8988T (cell line): ENCODE measurements around the gene SLC23A1.

ENCODE experiments used
- DNase-seq: peaks from one replicate; pipeline ENCODE4 v3.0.0; 2011

Gene SLC23A1

DNA sequence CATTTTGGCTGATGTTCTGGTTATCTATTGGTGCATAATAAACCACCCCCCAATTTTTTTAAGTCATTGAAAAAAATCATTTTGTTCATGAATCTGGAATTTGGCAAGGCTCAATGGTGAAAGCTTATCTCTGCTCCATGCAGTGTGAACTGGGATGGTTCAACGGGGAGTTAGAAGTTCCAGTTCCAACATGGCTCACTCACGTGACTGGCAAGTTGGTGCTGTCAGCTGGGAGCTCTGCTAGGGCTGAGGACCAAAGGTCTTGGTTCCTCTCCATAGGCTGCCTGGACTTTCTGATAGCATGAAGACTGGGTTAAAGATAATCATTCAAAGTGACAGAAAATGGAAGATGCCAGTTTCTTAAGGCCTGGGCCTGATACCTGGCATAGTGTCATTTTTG lies 23.9 kb upstream of the SLC23A1 start:
- DNase-seq = no peak

DNA sequence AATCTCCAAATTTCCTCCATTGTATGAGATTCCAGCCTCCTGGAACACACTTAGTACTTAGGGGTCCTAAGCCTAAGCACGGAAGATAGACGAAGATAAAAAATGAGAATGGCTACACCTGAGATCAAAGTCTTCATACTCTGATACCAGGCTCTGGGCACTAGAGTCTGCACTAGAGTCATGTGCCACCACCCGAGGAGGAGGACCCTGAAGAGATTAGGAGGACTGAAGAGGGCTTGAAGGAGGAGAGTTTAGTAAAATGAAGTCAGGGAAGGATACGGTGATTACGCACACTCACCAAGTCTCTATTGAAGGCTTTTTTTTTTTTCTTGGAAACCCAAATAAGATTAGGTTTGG lies 21.4 kb upstream of the SLC23A1 start:
- no peak for DNase-seq

DNA sequence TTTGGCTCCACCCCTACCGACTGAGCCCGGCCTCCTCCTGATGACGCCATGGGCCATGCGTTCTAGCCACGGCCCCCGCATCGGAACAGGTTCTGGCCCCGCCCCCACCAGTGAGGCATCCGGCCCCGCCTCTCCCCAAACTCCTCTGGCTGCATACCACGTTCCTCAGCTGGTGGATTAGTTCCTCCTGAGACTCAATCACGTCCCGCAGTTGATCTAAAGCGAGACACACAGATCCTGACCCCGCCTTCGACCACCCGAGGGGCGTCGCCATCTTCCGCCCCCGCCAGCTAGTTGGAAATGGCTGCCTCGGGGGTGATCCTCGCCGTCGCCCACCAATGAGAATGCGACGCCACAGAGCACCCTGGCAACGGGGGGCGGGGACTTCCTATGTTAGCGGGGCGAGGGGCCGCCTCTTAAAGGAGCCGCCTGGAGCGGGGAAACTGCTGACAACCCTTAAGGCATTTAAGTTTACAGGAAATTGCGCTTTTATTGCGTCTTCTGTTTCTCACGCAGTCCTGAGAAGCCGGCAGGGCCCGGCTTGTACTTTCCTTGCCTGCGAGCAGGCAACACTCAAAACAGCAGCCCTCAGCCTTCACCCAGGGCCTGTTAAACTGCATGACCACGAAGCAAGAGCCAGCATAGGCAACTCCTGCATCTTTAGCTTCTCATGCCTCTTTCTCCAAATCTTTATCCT lies 20.8 kb upstream of the SLC23A1 start, which contains the start of gene SPATA24:
SPATA24 (minus strand) TSS at position 303 of the 697 bp plus-strand sequence; CDS start at position 274, 29 bp downstream.
- DNase-seq = peak; percentile 94

DNA sequence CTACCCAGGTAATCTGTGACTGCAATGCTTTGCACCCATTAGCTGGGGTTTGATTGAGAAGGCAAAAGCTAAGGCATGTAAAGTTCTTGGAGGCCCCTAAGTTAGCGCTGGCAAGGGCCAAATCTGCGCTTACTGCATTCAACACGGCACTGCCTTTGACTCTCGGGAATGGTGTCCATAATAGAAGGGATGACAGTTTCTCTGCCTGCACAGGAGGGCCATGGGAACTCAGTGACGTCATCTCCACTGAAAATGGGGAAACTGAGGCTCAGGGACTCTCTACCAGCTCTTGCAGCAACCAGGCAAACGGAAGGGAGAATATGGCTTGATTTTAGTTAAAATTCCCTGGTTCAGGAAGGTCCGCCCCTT lies 20.3 kb upstream of the SLC23A1 start:
- DNase-seq = no peak

DNA sequence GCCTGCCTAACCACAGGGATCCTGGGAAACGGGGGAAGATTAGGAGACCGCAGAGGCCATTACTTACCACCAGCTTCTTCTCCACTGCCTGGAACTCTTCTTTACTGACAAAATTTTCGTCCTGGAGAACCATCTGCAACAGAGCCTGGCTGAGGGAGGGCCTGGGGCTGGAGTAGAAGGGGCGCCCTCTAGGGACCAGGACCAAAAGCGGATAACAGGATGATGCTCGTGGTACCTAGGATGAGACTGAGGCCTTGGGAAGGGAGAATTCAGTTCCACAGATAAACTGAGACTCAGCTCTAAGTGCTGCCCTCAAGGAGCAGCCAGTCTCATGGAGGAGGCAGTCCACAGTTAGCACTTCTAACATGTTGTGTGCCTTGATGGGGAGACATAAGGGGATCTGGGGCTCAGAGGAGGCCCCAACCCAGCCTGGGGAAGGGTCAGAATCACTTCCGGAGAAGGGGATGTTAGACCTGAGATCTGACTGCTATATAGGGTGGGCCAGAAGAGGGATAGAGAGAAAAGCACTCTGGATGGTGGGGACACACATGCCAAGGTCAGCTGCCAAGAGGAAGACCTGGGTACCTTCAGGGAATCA lies 19.6 kb upstream of the SLC23A1 start:
- DNase-seq = no peak

DNA sequence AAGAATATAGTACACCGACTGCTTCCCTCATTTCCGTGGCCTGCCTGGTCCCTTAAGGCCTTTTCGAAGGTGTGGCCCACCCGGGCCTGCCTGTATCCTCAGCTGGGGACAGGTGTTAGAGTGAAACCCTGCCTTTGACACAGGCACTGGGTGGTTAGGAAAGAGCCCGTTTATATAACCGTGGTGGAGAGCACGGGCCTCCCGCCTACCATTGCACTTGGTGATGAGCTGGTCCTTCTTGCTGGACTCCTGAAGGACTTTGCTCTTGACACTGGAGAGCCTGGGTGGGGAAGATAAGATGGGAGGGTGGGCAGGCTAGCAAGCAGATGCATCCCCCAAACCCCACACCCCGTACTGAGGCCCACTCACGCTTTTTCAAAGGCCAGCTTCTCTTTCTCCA lies 18.4 kb upstream of the SLC23A1 start:
- DNase-seq = no peak

DNA sequence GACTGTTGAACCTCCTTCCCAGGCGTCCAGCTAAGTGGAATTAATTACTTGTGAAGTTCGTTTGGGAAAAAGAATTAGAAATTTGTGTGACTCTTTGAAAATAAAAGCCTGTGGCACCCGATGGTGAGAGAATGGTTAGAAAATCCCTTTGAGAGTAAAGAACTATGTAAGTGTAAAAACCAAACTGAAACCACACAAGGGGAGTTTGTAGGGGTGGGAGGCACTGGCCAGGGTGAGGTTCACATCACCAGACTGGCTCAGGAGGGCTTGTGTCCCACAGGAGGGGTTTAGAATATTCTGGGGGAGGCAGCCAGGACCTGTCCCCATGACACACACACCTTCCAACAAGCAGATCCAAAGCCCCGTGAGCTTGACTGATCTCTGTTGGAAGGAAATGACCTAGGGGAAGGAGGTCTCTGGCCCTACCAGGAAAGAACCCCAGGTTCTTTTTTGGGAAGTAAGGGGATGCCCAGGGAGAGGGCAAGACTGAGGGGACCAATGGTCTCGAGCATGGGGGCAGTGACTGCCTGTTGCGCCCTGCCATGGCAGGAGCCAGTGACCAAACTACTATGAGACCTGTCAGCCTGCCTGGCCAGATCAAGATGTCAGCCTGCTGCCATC lies 16.5 kb upstream of the SLC23A1 start:
- DNase-seq = no peak

DNA sequence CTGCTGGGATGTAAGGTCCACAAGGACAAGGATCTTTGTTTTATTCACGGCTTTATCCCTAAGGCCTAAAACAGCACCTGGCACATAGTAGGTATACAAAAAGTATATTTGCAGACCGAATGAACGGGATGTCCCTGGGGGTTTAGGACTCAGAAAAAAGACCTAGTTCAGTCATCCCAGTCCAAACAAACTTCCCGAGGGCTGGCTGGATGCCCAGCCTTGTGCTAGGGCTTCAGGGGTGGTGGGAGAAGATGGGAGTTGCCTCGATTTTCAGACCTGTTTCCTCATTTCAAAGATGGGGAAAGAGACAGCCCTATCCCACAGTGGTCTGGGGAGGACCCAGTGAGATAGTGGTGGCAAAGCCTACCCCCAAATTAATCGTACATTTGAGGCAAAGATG lies 14.8 kb upstream of the SLC23A1 start:
- DNase-seq = no peak

DNA sequence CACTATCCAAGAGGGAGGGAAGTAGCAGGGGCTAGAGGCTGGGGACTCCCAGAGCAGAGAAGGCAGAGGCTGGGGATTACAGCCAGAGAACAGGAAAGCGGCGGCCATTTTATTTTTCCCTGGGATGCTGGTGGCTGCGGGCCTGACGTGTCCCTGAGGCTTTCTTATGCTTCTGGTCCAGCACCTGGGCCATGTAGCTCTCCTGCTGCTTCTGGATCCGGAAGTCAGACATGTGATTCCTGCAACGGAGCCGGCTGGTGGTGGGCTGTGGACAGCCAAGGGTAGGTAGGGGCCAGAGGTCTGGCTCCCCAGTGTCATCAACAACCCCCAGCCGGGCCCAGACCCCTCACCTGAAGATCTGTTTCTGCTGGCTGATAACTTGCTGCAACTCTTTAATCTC lies 13.6 kb upstream of the SLC23A1 start:
- DNase-seq = no peak

DNA sequence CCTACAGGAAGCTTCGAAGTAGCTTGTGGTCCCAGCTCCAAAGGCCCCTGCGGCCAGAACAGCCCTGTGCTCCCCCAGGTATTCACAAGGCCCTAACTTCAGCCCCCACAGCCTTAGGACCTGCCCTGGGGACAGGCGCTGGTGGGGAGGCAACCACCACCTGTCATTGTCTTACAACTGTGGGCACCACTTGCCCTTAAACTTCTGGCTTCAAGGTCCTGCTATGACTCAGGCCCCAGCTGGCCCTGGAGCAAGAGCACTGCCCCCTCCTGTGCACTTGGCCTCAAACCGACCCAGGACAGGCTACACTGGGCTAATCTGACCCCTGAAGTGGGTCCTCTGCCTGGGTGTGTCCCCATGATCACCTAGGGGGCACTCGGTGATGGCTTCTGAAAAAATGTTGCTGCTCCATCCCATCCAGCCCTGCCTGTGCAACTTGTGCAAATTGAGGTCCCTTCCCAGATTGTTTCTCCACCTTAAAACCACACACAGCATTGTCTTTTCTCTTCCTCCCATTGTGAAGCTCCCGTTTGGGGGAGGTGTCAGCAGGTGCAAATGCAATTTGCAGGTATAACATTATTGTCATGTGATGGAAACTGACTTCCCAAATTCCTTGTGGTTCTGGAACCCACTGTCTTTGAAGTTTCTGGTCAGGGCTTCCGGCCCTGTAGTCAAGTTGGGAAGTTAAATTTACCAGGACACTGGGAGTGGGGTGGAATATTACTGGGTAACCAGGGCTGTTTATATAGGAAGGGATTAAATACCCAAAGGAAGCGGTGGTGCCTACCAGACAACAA lies 12.9 kb upstream of the SLC23A1 start:
- DNase-seq = no peak

DNA sequence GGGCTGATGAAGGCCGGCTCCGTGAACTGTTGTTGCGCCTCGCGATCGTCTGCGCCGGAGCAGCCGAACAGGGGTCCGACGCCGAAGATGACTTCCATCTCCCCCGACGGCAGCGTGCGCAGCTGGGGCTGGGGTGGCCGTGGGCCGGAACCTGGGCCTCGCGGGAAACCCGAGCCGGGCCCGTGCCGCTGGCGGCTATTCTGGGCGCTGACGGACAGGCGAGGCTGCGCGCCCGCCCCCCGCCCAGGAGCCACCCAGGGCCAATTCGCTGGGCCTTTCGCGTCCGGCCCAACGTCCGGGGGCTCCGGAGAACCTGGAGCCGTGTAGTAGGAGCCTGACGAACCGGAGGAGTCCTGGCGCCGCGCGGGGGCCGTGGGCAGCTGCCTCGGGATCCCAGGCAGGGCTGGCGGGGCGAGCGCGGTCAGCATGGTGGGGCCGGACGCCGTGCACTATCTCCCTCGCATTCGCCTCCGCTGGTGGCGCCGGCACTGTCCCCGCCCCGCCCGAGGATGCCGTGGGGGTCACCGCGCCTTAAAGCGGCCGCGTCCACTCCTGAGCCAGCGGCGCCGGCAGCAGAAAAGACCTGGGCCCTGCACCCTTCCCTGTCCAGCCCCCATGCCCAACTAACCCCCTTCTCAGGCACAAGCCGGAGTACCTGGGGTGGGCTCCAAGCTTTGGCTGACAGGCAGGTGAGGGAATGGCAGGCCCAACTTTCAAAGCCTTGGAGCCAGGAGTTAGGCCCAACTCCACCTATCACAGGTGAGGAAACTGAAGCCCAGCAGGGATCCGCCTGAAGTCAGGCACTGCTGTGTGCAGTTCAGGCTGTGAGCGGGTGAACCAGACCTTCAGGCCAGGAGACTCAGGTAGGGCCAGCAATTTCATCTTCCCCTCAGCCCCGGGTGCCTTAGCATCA lies 11.8 kb upstream of the SLC23A1 start, which contains the start of gene PROB1:
PROB1 (minus strand) TSS at position 451 of the 913 bp plus-strand sequence; CDS start at position 428, 23 bp downstream.
- no peak for DNase-seq

DNA sequence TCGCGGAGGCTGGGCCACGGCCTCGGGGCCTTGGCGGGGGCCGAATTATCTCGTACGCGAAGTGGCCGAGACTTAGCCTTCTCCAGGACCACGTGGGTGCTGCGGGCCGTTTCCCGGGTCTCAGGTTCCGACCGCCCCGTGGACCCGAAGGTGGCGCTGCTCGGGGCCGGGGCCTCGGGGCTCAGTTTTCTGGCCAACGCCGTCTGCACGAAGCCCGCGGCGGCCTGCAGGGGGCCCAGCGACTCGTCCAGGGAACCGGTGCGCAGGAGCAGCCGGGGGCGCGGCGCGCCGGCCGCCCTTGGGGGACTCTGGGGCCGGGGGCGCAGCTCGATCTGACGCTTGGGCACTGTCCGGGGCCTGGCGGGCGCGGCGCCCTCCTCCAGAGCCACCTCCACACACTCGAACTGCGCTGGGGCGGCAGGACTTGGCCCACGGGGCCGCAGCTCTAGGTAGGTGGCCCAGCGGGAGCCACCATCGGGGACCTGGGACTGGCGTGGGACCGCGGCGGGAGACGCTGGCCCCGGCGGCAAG lies 11.1 kb upstream of the SLC23A1 start:
- DNase-seq = no peak

DNA sequence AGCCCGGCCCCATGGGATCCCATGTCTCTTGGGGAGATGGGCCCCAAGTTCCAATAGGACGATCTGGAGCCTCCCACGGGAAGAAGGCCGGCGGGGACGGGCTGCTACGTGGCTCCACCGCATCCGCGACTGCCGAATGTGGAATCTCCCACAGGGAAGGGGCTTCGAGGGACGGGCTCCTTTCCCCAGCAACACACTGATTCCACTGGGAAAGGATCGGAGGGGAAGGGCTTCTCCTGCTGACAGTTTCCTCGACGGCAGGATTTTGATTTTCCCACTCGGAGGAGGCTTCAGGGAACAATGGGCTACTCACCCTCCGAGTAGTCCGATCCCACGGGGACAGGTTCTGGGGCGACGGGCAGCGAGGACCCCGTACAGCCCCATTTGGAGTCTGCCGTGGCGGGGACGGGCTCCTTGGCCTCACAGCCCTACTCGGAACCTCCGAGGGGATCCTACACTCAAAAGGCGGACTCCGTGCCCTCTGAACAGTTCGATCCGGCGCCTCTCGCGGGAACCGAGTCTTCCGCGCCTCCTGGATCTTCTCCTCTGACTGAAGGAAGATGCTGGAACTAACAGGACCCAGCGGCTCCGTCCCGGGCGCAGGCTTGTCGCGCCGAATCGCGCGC lies 10.5 kb upstream of the SLC23A1 start:
- DNase-seq = no peak

DNA sequence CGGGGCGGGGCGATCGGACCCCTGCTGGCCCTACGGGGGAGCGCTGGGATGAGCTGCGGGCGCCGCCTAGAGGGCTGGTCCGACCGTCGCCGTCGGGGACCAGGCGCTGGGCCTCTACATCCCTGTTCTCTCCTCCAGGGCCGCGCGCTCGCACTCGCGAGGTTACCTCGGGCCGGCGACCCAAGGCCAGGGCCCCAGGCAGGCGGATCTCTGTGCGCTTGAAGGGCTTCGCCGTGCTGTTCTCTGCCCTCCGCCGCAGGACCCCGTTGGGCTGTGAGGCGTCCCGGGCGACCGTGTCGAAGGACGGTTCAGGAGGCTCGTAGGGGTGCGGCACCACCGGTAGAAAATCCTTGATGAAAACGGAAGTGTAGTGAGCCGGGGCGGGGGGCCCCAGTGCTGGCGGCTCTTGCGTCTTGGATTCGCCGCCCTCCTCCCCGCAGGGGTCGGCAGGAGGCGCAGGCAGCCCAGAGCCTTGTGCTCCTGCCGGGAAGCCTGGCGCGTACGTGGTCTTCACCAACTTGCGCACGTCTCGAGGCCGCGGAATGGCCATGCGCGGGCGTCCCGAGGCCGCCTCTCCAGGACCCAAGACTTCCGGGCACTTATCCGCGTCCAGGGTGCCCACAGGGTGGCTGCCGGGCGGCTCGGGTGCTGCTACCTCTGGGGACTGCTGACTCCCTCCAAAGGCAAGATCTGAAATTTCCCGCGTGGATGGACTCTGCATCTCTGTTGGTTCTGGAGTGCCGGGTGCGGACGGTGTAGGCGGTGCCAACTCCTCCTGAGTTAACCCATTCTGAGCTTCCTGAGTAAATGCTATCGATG lies 9.8 kb upstream of the SLC23A1 start:
- DNase-seq = peak; percentile 97

DNA sequence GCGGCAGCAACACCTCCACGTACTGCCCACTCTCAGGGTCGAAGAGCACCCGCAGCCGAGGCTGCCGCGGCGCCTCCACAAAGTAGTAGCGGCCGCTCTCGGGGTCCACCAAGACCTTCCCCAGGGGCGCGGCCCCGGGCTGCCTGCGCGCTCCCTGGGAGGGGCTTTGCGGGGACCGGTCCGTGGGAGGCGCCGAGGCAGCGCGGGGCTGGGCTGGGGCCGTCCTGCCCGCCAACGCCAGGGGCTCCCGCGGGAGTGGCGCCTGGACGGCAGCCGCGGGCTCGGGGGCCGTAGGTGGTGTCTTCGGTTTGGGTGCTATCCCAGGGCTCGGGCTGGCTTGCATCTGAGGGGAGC lies 9.2 kb upstream of the SLC23A1 start:
- DNase-seq = no peak

DNA sequence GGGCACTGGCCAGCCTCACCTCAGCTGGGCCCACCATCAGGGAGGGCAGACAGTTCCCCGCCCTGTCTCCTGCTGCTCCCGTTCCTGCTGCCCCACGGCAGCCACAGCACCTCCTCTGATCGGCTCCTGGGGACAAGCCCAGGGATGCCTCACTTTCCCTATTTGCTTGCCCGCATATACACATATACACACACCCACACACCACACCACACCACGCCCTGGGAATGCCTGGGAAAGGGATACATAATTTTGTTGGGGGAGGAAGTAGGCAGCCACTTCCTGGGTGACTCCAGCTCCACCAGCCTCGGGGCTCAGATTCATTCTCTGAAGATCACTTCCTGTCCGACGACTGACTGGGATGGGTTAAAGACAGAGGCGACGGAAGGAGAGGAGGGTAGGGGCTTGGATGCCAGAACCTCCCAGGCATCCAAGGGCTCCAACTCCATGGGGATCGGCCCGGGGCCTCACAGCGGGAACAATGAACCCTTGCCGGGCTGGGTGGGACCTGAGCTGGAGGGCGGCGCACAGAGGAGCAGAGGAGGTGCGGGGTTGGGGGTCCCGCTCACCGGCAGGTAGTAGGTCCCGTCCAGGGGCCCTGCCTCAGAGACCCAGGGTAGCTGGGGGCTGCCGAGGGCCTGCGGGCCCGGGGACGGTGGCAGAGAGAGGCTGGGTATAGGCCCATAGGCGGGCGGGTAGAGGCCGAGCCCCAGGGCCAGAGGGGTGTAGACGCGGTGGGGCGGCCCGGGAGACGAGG lies 8.7 kb upstream of the SLC23A1 start:
- peak; percentile 89 for DNase-seq

DNA sequence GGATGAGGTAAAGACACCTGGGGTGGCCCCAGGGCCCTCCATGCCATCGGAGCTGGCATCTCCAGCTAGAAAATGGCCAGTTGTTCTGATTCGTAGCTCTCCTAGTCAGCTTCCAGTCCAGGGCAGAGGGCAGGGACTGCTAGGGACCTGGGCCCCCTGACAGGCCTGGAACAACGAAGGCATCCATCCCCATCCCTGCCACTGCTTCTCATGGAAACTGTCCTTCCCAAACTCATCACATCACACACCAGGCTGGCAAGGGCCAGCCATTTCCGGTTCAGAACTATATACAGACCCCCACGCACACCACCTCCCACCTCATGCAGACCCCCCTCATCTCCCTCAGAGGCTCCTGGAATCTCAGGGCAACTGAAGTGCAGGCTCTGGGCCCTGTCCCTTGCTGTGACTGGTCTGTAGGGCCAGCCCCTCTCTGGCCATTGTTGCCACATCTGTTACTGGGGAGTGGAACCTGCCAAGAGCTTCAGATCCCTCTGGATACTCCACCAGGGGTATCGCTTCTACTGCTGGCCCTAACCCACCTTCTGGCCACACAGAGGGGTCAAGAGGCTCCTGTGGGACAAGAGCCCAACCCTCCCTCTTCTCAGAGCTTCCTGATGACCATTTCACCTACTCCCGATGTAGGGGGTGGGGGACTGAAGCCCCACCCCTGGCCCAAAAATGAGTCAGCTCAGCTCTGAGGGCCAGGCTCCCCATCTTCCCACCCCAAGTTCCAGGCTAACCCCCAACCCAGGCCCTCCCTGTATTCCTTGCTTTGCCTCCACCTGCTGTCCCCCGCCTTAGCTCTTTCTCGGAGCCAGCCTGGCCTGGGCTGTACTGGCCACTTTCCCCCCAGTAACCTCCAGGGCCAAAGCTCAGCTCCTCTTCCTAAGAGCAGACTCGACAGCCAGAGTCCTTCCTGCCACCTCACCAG lies 7.8 kb upstream of the SLC23A1 start:
- no peak for DNase-seq

DNA sequence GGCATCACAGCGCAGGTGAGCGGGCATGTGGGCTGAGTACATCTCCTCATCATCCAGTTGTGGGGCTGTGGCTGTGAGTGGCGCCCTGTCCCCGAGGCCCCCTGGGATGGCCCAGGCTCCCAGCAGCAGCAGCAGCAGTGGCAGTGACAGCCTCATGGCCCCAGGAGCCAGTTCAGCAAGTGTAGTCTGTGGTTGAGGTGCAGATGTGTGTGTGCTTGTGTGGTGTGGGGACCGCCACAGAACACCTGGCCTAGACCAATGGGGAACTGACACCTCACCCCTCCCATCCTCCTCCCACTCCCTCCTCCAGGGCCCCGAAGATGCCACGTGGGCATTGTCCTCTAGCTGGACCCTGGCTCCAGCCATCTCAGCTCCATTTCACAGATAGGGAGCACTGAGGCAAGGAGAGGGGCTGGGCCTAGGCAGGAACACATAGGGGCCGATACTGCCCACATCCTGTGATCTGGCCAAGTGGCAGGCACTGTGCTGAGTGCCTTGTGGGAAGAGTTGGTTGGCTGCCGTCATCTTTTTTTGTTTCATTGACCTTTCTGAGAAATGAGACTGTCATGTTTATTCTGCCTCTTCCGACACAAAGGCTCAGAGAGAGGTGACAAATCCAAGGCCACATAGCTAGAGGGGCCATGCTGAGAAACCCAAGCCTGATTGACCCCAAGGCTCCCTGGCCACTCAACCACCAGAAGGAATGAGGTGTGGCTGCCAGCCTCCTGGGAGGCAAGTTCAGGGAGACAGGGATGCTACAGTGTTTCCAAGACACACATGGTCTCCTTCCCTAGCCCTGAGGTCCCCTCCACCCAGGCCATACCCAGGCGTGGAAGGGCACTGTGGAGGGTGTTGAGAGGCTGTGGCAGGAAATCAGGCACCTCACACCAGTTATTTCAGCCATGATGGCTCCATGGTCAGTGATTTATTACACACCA lies 6.9 kb upstream of the SLC23A1 start, which contains the start of gene MZB1:
MZB1 (minus strand) TSS at position 213 of the 938 bp plus-strand sequence; CDS start at position 156, 57 bp downstream.
- DNase-seq = no peak
